GM23338 (cell line): ENCODE results near the gene SHISA8. TPM values are rescaled to one million over a fixed set of nuclear protein-coding genes. Genes with fewer than 3 reads are reported as not detected.

Experiments used
- ATAC-seq: fragments of 200-7000 bp; cut with Tn5 transposase; 3 replicates; pipeline ENCODE4 v1.9.1; 2020
- DNase-seq: peaks from one replicate; pipeline ENCODE4 v3.0.0-alpha.2; 2015; ENCODE audit warnings: low spot score
- H2AFZ ChIP-seq: fragments of 200-600 bp; sonication (generic); 2 replicates; pipeline ENCODE4 v1.8.0; 2016; ENCODE audit warnings: antibody characterized with exemption, mild to moderate bottlenecking, moderate library complexity
- H3F3A ChIP-seq: fragments of 200-600 bp; sonication (generic); replicated peaks from 2 replicates; pipeline ENCODE4 v1.8.0; 2017; ENCODE audit warnings: antibody characterized with exemption, mixed run types, low read depth
- H3K27ac ChIP-seq: fragments of 200-600 bp; sonication (generic); 2 replicates; pipeline ENCODE4 v1.6.1; 2016; ENCODE audit warnings: low read depth
- H3K27me3 ChIP-seq: fragments of 200-600 bp; sonication (generic); 2 replicates; pipeline ENCODE4 v1.8.0; 2016; ENCODE audit warnings: mild to moderate bottlenecking, mixed run types, moderate library complexity; ENCODE audit not compliant: insufficient read depth
- H3K36me3 ChIP-seq: fragments of 200-600 bp; sonication (generic); 2 replicates; pipeline ENCODE4 v1.8.0; 2016; ENCODE audit warnings: mild to moderate bottlenecking; ENCODE audit not compliant: insufficient read depth
- H3K4me1 ChIP-seq: fragments of 200-600 bp; sonication (generic); 2 replicates; pipeline ENCODE4 v1.8.0; 2016; ENCODE audit warnings: mild to moderate bottlenecking, moderate library complexity; ENCODE audit not compliant: insufficient read depth
- H3K4me2 ChIP-seq: fragments of 200-600 bp; sonication (generic); 2 replicates; pipeline ENCODE4 v1.7.1; 2017; ENCODE audit warnings: mixed run types
- H3K4me3 ChIP-seq: fragments of 200-600 bp; sonication (generic); 2 replicates; pipeline ENCODE4 v1.6.1; 2016; ENCODE audit warnings: mixed run types
- H3K79me2 ChIP-seq: fragments of 200-600 bp; sonication (generic); replicated peaks from 2 replicates; pipeline ENCODE4 v1.8.0; 2017; ENCODE audit warnings: mild to moderate bottlenecking; ENCODE audit not compliant: insufficient read depth
- H3K9me2 ChIP-seq: fragments of 200-600 bp; sonication (generic); 2 replicates; pipeline ENCODE4 v1.8.0; 2017; ENCODE audit not compliant: insufficient read depth
- H4K20me1 ChIP-seq: fragments of 200-600 bp; sonication (generic); replicated peaks from 2 replicates; pipeline ENCODE4 v1.8.0; 2017; ENCODE audit warnings: mild to moderate bottlenecking; ENCODE audit not compliant: insufficient read depth
- H3K27ac Mint-ChIP-seq: 2 replicates; pipeline ENCODE4 v1.8.0; 2020; ENCODE audit warnings: inconsistent platforms, mild to moderate bottlenecking, moderate library complexity, mixed read lengths
- H3K27me3 Mint-ChIP-seq: 3 replicates; pipeline ENCODE4 v1.8.0; 2022; ENCODE audit warnings: low read depth, mild to moderate bottlenecking, moderate library complexity, mixed read lengths, inconsistent platforms; ENCODE audit not compliant: insufficient read depth, poor library complexity
- H3K36me3 Mint-ChIP-seq: 3 replicates; pipeline ENCODE4 v1.8.0; 2021; ENCODE audit warnings: low read depth, mild to moderate bottlenecking, inconsistent platforms, moderate library complexity, mixed read lengths
- H3K4me1 Mint-ChIP-seq: 3 replicates; pipeline ENCODE4 v1.8.0; 2020; ENCODE audit warnings: mild to moderate bottlenecking, inconsistent platforms, mixed read lengths
- H3K4me3 Mint-ChIP-seq: 3 replicates; pipeline ENCODE4 v1.8.0; 2021; ENCODE audit warnings: moderate library complexity, mild to moderate bottlenecking, inconsistent platforms, mixed read lengths
- H3K9me3 Mint-ChIP-seq: 3 replicates; pipeline ENCODE4 v1.8.0; 2020; ENCODE audit warnings: moderate library complexity, mild to moderate bottlenecking, inconsistent platforms, mixed read lengths
- CREB1 ChIP-seq: fragments of 250-450 bp; sonication (Bioruptor Pico); IDR thresholded peaks from 2 replicates; pipeline ENCODE4 v1.5.0; 2020; ENCODE audit warnings: low read depth, mild to moderate bottlenecking, moderate library complexity
- EZH2 ChIP-seq: fragments of 200-600 bp; sonication (generic); IDR thresholded peaks from one replicate; pipeline ENCODE4 v1.8.0; 2017; ENCODE audit warnings: antibody characterized with exemption, mild to moderate bottlenecking, low read depth; ENCODE audit not compliant: unreplicated experiment
- EZH2phosphoT487 ChIP-seq: fragments of 200-600 bp; sonication (generic); IDR thresholded peaks from one replicate; pipeline ENCODE4 v1.8.1; 2018; ENCODE audit warnings: antibody characterized with exemption; ENCODE audit not compliant: unreplicated experiment
- JUNB ChIP-seq: IDR thresholded peaks from one replicate; pipeline ENCODE4 v1.6.1; 2016; ENCODE audit warnings: antibody characterized with exemption; ENCODE audit not compliant: unreplicated experiment
- NANOG ChIP-seq: IDR thresholded peaks from 2 replicates; pipeline ENCODE4 v1.6.1; 2016; ENCODE audit warnings: antibody characterized with exemption, borderline replicate concordance
- POLR2AphosphoS5 ChIP-seq: IDR thresholded peaks from 2 replicates; pipeline ENCODE4 v1.6.1; 2016; ENCODE audit warnings: antibody characterized with exemption, low read depth
- STAT1 ChIP-seq: IDR thresholded peaks from one replicate; pipeline ENCODE4 v1.6.1; 2016; ENCODE audit warnings: antibody characterized with exemption; ENCODE audit not compliant: unreplicated experiment
- ZNF114 ChIP-seq: fragments of 250-450 bp; sonication (Bioruptor Pico); IDR thresholded peaks from 2 replicates; pipeline ENCODE4 v1.5.0; 2020; ENCODE audit warnings: mild to moderate bottlenecking, moderate library complexity
- ZNF331 ChIP-seq: fragments of 250-450 bp; sonication (Bioruptor Pico); IDR thresholded peaks from 2 replicates; pipeline ENCODE4 v1.5.0; 2020; ENCODE audit warnings: low read depth, mild to moderate bottlenecking, moderate library complexity
- polyA plus RNA-seq: library from polyadenylated mRNA; unstranded; fragments of >200 nt; fragmentation: Nextera tagmentation; extraction: Ambion mirVana; gene quantifications from 2 replicates; pipeline ENCODE4 v1.2.1, GENCODE V29; 2016
- total RNA-seq: library from RNA; depleted of rRNA; stranded (reverse); fragments of >200 nt; shearing (Covaris generic); gene quantifications from 2 replicates; pipeline ENCODE4 v1.2.3, GENCODE V29; 2014
- TF ChIP-seq, protein P1 (sequence below), 2 experiments: fragments of 200-600 bp in 1 of 2; sonication (generic) in 1 of 2; conservative IDR thresholded peaks; 2 replicates each; pipeline versions ENCODE4 v1.5.1 to v1.6.1; 2016 to 2017; ENCODE audit warnings: antibody characterized with exemption in 2 of 2, low read depth in 2 of 2, mild to moderate bottlenecking in 2 of 2, moderate library complexity in 1 of 2
- TF ChIP-seq, protein P2 (sequence below): IDR thresholded peaks from 2 replicates; pipeline ENCODE4 v1.6.1; 2016; ENCODE audit warnings: antibody characterized with exemption
- TF ChIP-seq, protein P3 (sequence below): fragments of 250-450 bp; sonication (Bioruptor Pico); IDR thresholded peaks from 2 replicates; pipeline ENCODE4 v1.5.0; 2020; ENCODE audit warnings: mild to moderate bottlenecking, moderate library complexity
- TF ChIP-seq, protein P4 (sequence below): IDR thresholded peaks from one replicate; pipeline ENCODE4 v1.6.1; 2018; ENCODE audit warnings: antibody characterized with exemption; ENCODE audit not compliant: unreplicated experiment

SHISA8 gene
- total and polyA plus RNA-seq, 2 experiments from 2014 or later, result 5.1 TPM; not detected in 1

DNA sequence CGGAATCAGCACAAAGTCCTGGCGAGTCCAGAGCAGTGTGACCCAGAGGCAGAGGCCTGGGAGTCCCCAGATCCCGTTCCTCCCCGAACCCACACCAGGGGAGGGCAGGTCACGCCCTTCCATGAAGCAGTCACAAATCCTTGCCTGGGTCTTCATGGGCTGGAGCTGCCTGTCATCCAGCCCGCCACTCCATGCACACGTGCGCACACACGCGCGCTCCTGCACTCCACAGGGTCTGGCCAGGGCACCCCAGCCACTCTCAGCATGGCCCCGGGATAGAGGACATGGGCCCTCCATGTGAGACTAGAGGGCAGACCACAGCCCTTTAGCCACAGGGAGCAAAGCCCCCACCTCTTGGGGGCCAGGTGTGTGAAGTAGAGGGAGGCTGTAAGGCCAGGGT is 17.5 kb upstream of the SHISA8 start:
- peaks cover 8% of the 10 kb centered on the region; the same call in 1 of the 2 replicates for H3F3A ChIP-seq
- Mint-ChIP-seq H3K36me3 (peaks cover 14% of the 10 kb centered on the region; the same call in 2 of the 3 replicates), H3K9me3 (no peaks in the 10 kb centered on the region; the same call in 2 of the 3 replicates), H3K27me3 (peaks cover 40% of the 10 kb centered on the region), H3K4me1 (peaks cover 10% of the 10 kb centered on the region), H3K4me3 (no peak overlapping the region), H3K27ac (no peak overlapping the region)
- TF ChIP-seq, protein P1, sequence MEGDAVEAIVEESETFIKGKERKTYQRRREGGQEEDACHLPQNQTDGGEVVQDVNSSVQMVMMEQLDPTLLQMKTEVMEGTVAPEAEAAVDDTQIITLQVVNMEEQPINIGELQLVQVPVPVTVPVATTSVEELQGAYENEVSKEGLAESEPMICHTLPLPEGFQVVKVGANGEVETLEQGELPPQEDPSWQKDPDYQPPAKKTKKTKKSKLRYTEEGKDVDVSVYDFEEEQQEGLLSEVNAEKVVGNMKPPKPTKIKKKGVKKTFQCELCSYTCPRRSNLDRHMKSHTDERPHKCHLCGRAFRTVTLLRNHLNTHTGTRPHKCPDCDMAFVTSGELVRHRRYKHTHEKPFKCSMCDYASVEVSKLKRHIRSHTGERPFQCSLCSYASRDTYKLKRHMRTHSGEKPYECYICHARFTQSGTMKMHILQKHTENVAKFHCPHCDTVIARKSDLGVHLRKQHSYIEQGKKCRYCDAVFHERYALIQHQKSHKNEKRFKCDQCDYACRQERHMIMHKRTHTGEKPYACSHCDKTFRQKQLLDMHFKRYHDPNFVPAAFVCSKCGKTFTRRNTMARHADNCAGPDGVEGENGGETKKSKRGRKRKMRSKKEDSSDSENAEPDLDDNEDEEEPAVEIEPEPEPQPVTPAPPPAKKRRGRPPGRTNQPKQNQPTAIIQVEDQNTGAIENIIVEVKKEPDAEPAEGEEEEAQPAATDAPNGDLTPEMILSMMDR (conservative IDR thresholded peaks at IDR 0.05; ENCODE audit: low read depth in 2 of 2), result no peak
- no peak for TF ChIP-seq ZNF114 (CRISPR knock-in tag)
- no peak for TF ChIP-seq STAT1
- TF ChIP-seq EZH2, result no peak
- TF ChIP-seq, protein P2, sequence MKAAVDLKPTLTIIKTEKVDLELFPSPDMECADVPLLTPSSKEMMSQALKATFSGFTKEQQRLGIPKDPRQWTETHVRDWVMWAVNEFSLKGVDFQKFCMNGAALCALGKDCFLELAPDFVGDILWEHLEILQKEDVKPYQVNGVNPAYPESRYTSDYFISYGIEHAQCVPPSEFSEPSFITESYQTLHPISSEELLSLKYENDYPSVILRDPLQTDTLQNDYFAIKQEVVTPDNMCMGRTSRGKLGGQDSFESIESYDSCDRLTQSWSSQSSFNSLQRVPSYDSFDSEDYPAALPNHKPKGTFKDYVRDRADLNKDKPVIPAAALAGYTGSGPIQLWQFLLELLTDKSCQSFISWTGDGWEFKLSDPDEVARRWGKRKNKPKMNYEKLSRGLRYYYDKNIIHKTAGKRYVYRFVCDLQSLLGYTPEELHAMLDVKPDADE, result no peak
- TF ChIP-seq, protein P3, sequence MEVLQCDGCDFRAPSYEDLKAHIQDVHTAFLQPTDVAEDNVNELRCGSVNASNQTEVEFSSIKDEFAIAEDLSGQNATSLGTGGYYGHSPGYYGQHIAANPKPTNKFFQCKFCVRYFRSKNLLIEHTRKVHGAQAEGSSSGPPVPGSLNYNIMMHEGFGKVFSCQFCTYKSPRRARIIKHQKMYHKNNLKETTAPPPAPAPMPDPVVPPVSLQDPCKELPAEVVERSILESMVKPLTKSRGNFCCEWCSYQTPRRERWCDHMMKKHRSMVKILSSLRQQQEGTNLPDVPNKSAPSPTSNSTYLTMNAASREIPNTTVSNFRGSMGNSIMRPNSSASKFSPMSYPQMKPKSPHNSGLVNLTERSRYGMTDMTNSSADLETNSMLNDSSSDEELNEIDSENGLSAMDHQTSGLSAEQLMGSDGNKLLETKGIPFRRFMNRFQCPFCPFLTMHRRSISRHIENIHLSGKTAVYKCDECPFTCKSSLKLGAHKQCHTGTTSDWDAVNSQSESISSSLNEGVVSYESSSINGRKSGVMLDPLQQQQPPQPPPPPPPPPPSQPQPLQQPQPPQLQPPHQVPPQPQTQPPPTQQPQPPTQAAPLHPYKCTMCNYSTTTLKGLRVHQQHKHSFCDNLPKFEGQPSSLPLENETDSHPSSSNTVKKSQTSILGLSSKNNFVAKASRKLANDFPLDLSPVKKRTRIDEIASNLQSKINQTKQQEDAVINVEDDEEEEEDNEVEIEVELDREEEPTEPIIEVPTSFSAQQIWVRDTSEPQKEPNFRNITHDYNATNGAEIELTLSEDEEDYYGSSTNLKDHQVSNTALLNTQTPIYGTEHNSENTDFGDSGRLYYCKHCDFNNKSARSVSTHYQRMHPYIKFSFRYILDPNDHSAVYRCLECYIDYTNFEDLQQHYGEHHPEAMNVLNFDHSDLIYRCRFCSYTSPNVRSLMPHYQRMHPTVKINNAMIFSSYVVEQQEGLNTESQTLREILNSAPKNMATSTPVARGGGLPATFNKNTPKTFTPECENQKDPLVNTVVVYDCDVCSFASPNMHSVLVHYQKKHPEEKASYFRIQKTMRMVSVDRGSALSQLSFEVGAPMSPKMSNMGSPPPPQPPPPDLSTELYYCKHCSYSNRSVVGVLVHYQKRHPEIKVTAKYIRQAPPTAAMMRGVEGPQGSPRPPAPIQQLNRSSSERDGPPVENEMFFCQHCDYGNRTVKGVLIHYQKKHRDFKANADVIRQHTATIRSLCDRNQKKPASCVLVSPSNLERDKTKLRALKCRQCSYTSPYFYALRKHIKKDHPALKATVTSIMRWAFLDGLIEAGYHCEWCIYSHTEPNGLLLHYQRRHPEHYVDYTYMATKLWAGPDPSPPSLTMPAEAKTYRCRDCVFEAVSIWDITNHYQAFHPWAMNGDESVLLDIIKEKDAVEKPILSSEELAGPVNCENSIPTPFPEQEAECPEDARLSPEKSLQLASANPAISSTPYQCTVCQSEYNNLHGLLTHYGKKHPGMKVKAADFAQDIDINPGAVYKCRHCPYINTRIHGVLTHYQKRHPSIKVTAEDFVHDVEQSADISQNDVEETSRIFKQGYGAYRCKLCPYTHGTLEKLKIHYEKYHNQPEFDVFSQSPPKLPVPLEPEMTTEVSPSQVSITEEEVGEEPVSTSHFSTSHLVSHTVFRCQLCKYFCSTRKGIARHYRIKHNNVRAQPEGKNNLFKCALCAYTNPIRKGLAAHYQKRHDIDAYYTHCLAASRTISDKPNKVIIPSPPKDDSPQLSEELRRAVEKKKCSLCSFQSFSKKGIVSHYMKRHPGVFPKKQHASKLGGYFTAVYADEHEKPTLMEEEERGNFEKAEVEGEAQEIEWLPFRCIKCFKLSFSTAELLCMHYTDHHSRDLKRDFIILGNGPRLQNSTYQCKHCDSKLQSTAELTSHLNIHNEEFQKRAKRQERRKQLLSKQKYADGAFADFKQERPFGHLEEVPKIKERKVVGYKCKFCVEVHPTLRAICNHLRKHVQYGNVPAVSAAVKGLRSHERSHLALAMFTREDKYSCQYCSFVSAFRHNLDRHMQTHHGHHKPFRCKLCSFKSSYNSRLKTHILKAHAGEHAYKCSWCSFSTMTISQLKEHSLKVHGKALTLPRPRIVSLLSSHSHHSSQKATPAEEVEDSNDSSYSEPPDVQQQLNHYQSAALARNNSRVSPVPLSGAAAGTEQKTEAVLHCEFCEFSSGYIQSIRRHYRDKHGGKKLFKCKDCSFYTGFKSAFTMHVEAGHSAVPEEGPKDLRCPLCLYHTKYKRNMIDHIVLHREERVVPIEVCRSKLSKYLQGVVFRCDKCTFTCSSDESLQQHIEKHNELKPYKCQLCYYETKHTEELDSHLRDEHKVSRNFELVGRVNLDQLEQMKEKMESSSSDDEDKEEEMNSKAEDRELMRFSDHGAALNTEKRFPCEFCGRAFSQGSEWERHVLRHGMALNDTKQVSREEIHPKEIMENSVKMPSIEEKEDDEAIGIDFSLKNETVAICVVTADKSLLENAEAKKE (CRISPR knock-in tag), result no peak
- no peak for TF ChIP-seq ZNF331 (CRISPR knock-in tag)
- TF ChIP-seq NANOG, result no peak
- TF ChIP-seq, protein P4, sequence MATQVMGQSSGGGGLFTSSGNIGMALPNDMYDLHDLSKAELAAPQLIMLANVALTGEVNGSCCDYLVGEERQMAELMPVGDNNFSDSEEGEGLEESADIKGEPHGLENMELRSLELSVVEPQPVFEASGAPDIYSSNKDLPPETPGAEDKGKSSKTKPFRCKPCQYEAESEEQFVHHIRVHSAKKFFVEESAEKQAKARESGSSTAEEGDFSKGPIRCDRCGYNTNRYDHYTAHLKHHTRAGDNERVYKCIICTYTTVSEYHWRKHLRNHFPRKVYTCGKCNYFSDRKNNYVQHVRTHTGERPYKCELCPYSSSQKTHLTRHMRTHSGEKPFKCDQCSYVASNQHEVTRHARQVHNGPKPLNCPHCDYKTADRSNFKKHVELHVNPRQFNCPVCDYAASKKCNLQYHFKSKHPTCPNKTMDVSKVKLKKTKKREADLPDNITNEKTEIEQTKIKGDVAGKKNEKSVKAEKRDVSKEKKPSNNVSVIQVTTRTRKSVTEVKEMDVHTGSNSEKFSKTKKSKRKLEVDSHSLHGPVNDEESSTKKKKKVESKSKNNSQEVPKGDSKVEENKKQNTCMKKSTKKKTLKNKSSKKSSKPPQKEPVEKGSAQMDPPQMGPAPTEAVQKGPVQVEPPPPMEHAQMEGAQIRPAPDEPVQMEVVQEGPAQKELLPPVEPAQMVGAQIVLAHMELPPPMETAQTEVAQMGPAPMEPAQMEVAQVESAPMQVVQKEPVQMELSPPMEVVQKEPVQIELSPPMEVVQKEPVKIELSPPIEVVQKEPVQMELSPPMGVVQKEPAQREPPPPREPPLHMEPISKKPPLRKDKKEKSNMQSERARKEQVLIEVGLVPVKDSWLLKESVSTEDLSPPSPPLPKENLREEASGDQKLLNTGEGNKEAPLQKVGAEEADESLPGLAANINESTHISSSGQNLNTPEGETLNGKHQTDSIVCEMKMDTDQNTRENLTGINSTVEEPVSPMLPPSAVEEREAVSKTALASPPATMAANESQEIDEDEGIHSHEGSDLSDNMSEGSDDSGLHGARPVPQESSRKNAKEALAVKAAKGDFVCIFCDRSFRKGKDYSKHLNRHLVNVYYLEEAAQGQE, result no peak
- no peak for TF ChIP-seq CREB1
- no peak for TF ChIP-seq JUNB
- TF ChIP-seq EZH2phosphoT487, result no peak
- no peak for TF ChIP-seq POLR2AphosphoS5
- H4K20me1 ChIP-seq, result peaks cover 10% of the 10 kb centered on the region
- no peak overlapping the region for H3K4me2 ChIP-seq
- no peak overlapping the region for H3K27ac ChIP-seq
- no peak overlapping the region for H2AFZ ChIP-seq
- H3K79me2 ChIP-seq, result no peaks in the 10 kb centered on the region
- no peak overlapping the region for H3K4me3 ChIP-seq
- no peaks in the 10 kb centered on the region for H3K36me3 ChIP-seq
- DNase-seq (no peak), ATAC-seq (no peak)
- no peaks in the 10 kb centered on the region for H3K9me2 ChIP-seq
- no peaks in the 10 kb centered on the region; the same call in none of the 2 replicates for H3K4me1 ChIP-seq
- peaks cover 17% of the 10 kb centered on the region for H3K27me3 ChIP-seq
